Measurements from ENCODE around the gene FAM133A.
A peak's percentile ranks its signal among the peaks of the same experiment; 100 is the strongest.

Gene FAM133A

GRCh38 chrX:93673869-93674271 is at the start of gene FAM133A:
Gene FAM133A (plus strand): TSS chrX:93674206. CDS start chrX:93709420, 35,214 bp downstream.
- DNase-seq (ENCODE audit: low read depth in 3 of 3), result no peak

- DNase-seq (ENCODE audit: low read depth in 3 of 3), result no peak
These were observed 36.4 kb upstream of the FAM133A start for GRCh38 chrX:93637591-93637990.

GRCh38 chrX:93649381-93649780 is 24.6 kb upstream of the FAM133A start:
- DNase-seq (ENCODE audit: low read depth in 3 of 3), result no peak

GRCh38 chrX:93660575-93660974 is 13.4 kb upstream of the FAM133A start:
- no peak for DNase-seq (ENCODE audit: low read depth in 3 of 3)

- peak; percentile 12 to 54 (median 24) for DNase-seq (ENCODE audit: low read depth in 3 of 3)
These were observed 744 bp upstream of the FAM133A start, which contains the start of gene NAP1L3 for GRCh38 chrX:93673056-93673868. Gene NAP1L3 (minus strand): TSS chrX:93673578. CDS start chrX:93673304, 274 bp downstream.

- DNase-seq (ENCODE audit: low read depth in 3 of 3), result no peak
These were observed 22.0 kb downstream of the FAM133A start for GRCh38 chrX:93695981-93696380.

- DNase-seq (ENCODE audit: low read depth in 3 of 3), result no peak
These were observed 29.7 kb downstream of the FAM133A start for GRCh38 chrX:93703701-93704100.

- no peak for DNase-seq (ENCODE audit: low read depth in 3 of 3)
These were observed 37.1 kb downstream of the FAM133A start for GRCh38 chrX:93711076-93711475.

- no peak for DNase-seq (ENCODE audit: low read depth in 3 of 3)
These were observed 67.8 kb downstream of the FAM133A start for GRCh38 chrX:93741811-93742210.

- no peak for DNase-seq (ENCODE audit: low read depth in 3 of 3)
These were observed 86.2 kb downstream of the FAM133A start for GRCh38 chrX:93760163-93760562.

All from stimulated activated CD4-positive, alpha-beta T cell treated with anti-CD3 and anti-CD28 coated beads, TNF-alpha, amount 100 ng/mL, for 24 hours (primary cell).